Neural progenitor cell (in vitro differentiated cells): ENCODE data around the gene TECTB. TPM values are rescaled to one million over a fixed set of nuclear protein-coding genes. Genes with fewer than 3 reads are reported as not detected.
A peak's percentile ranks its signal among the peaks of the same experiment; 100 is the strongest.

ENCODE experiments used
- DNase-seq: peaks from one replicate; pipeline ENCODE4 v3.0.0-alpha.2; 2016; ENCODE audit warnings: low spot score
- H2AFZ ChIP-seq: fragments of 200-600 bp; sonication (generic); replicated peaks from 2 replicates; pipeline ENCODE4 v1.6.1; 2016; ENCODE audit warnings: antibody characterized with exemption
- H3F3A ChIP-seq: fragments of 200-600 bp; sonication (generic); 2 replicates; pipeline ENCODE4 v1.6.1; 2016; ENCODE audit warnings: antibody characterized with exemption, low read depth
- H3K27ac ChIP-seq: fragments of 200-600 bp; sonication (generic); 2 replicates; pipeline ENCODE4 v1.5.1; 2016; ENCODE audit warnings: mild to moderate bottlenecking
- H3K27me3 ChIP-seq: fragments of 200-600 bp; sonication (generic); 2 replicates; pipeline ENCODE4 v1.6.1; 2016; ENCODE audit warnings: mild to moderate bottlenecking, moderate library complexity
- H3K36me3 ChIP-seq: fragments of 200-600 bp; sonication (generic); 2 replicates; pipeline ENCODE4 v1.5.1; 2016
- H3K4me1 ChIP-seq: fragments of 200-600 bp; sonication (generic); 2 replicates; pipeline ENCODE4 v1.6.1; 2016; ENCODE audit warnings: mixed run types
- H3K4me2 ChIP-seq: fragments of 200-600 bp; sonication (generic); 2 replicates; pipeline ENCODE4 v1.6.1; 2016
- H3K4me3 ChIP-seq: fragments of 200-600 bp; sonication (generic); 2 replicates; pipeline ENCODE4 v1.5.1; 2016
- H3K79me2 ChIP-seq: fragments of 200-600 bp; sonication (generic); 2 replicates; pipeline ENCODE4 v1.6.1; 2016; ENCODE audit warnings: low read depth
- H3K9ac ChIP-seq: fragments of 200-600 bp; sonication (generic); 2 replicates; pipeline ENCODE4 v1.6.1; 2016
- H3K9me3 ChIP-seq: fragments of 200-600 bp; sonication (generic); 2 replicates; pipeline ENCODE4 v1.5.1; 2016; ENCODE audit warnings: low read depth
- H4K20me1 ChIP-seq: fragments of 200-600 bp; sonication (generic); 2 replicates; pipeline ENCODE4 v1.6.1; 2016; ENCODE audit warnings: low read depth
- H3K27ac Mint-ChIP-seq: 3 replicates; pipeline ENCODE4 v1.8.0; 2021; ENCODE audit warnings: mixed read lengths
- H3K27me3 Mint-ChIP-seq: 2 replicates; pipeline ENCODE4 v1.8.0; 2022; ENCODE audit warnings: low read depth, mild to moderate bottlenecking, inconsistent platforms, moderate library complexity, mixed read lengths; ENCODE audit not compliant: insufficient read depth
- H3K36me3 Mint-ChIP-seq: 3 replicates; pipeline ENCODE4 v1.8.0; 2021; ENCODE audit warnings: mixed read lengths
- H3K4me1 Mint-ChIP-seq: 3 replicates; pipeline ENCODE4 v1.8.0; 2021; ENCODE audit warnings: mixed read lengths
- H3K4me3 Mint-ChIP-seq: 3 replicates; pipeline ENCODE4 v1.8.0; 2021; ENCODE audit warnings: mild to moderate bottlenecking, moderate library complexity, mixed read lengths
- H3K9me3 Mint-ChIP-seq: 3 replicates; pipeline ENCODE4 v1.8.0; 2020; ENCODE audit warnings: mixed read lengths
- CTCF ChIP-seq: fragments of 200-600 bp; sonication (generic); IDR thresholded peaks from 2 replicates; pipeline ENCODE4 v1.5.1; 2017; ENCODE audit warnings: antibody characterized with exemption, mild to moderate bottlenecking
- EZH2 ChIP-seq: fragments of 200-600 bp; sonication (generic); IDR thresholded peaks from 2 replicates; pipeline ENCODE4 v1.6.1; 2017; ENCODE audit warnings: antibody characterized with exemption, mild to moderate bottlenecking, moderate library complexity
- EZH2phosphoT487 ChIP-seq: fragments of 200-600 bp; sonication (generic); IDR thresholded peaks from 2 replicates; pipeline ENCODE4 v1.6.1; 2017; ENCODE audit warnings: antibody characterized with exemption
- total RNA-seq: library from RNA; depleted of rRNA; stranded (reverse); fragments of >200 nt; gene quantifications from 2 replicates; pipeline ENCODE4 v1.2.3, GENCODE V29; 2015; ENCODE audit warnings: low replicate concordance

The TECTB gene
- total RNA-seq, 1 donor from 2014 or later = not detected

- Histone ChIP-seq H3K36me3 (no peaks in the 10 kb centered on the region), H3K27ac (no peak overlapping the region), H3K4me3 (no peak overlapping the region), H3K4me1 (peaks cover 5% of the 10 kb centered on the region), H3K79me2 (no peaks in the 10 kb centered on the region), H3K4me2 (no peak overlapping the region), H3K27me3 (no peaks in the 10 kb centered on the region), H4K20me1 (no peaks in the 10 kb centered on the region), H3K9me3 (no peaks in the 10 kb centered on the region), H3K9ac (no peak overlapping the region), H2AFZ (no peak overlapping the region), H3F3A (no peaks in the 10 kb centered on the region)
- no peak for DNase-seq
- H3K9me3 Mint-ChIP-seq = no peaks in the 10 kb centered on the region
- peaks cover 11% of the 10 kb centered on the region for H3K4me1 Mint-ChIP-seq
- no peak overlapping the region for H3K27ac Mint-ChIP-seq
- H3K4me3 Mint-ChIP-seq = no peak overlapping the region
- TF ChIP-seq EZH2phosphoT487 (no peak), EZH2 (no peak), CTCF (no peak)
- H3K36me3 Mint-ChIP-seq = no peaks in the 10 kb centered on the region
- H3K27me3 Mint-ChIP-seq = no peaks in the 10 kb centered on the region
Observed at GRCh38 chr10:112259688-112260087, 23.5 kb upstream of the TECTB start.

GRCh38 chr10:112260831-112261230, 22.4 kb upstream of the TECTB start:
- Histone ChIP-seq H3K27ac (no peak overlapping the region), H3K36me3 (no peaks in the 10 kb centered on the region), H2AFZ (no peak overlapping the region), H3K27me3 (no peaks in the 10 kb centered on the region), H3K4me3 (no peak overlapping the region), H3K4me1 (peaks cover 5% of the 10 kb centered on the region), H3K4me2 (no peak overlapping the region), H3K9me3 (no peaks in the 10 kb centered on the region), H3K79me2 (no peaks in the 10 kb centered on the region), H3F3A (no peaks in the 10 kb centered on the region), H3K9ac (no peak overlapping the region), H4K20me1 (no peaks in the 10 kb centered on the region)
- no peaks in the 10 kb centered on the region for H3K27me3 Mint-ChIP-seq
- no peak for TF ChIP-seq EZH2
- TF ChIP-seq CTCF = no peak
- TF ChIP-seq EZH2phosphoT487 = no peak
- no peak overlapping the region for H3K27ac Mint-ChIP-seq
- no peaks in the 10 kb centered on the region for H3K36me3 Mint-ChIP-seq
- no peak for DNase-seq
- no peak overlapping the region for H3K4me3 Mint-ChIP-seq
- no peaks in the 10 kb centered on the region for H3K9me3 Mint-ChIP-seq
- peaks cover 11% of the 10 kb centered on the region for H3K4me1 Mint-ChIP-seq

- Histone ChIP-seq H3F3A (no peaks in the 10 kb centered on the region), H3K79me2 (no peaks in the 10 kb centered on the region), H3K36me3 (no peaks in the 10 kb centered on the region), H3K9ac (no peak overlapping the region), H3K4me2 (no peak overlapping the region), H3K4me3 (no peak overlapping the region), H3K4me1 (peaks cover 5% of the 10 kb centered on the region), H2AFZ (no peak overlapping the region), H3K9me3 (no peaks in the 10 kb centered on the region), H3K27me3 (no peaks in the 10 kb centered on the region), H4K20me1 (no peaks in the 10 kb centered on the region), H3K27ac (no peak overlapping the region)
- DNase-seq = no peak
- no peaks in the 10 kb centered on the region for H3K27me3 Mint-ChIP-seq
- peak overlapping the region; percentile 23 for H3K27ac Mint-ChIP-seq
- H3K36me3 Mint-ChIP-seq = no peaks in the 10 kb centered on the region
- H3K4me1 Mint-ChIP-seq = peaks cover 11% of the 10 kb centered on the region
- no peak overlapping the region for H3K4me3 Mint-ChIP-seq
- H3K9me3 Mint-ChIP-seq = no peaks in the 10 kb centered on the region
- TF ChIP-seq CTCF = no peak
Observed at GRCh38 chr10:112261281-112261822, 21.8 kb upstream of the TECTB start.
